ENCODE results near the gene TMEM63B.

- no peak for TF ChIP-seq RNF2 (IDR thresholded peaks at IDR 0.05; ENCODE audit: borderline replicate concordance, low read depth, low read length, missing control alignments, poor library complexity, severe bottlenecking)
- no peak for TF ChIP-seq RAD21 (IDR thresholded peaks at IDR 0.05 in 1 of 2, conservative IDR thresholded peaks at IDR 0.05 in 1 of 2; ENCODE audit: low read depth in 2 of 2, low read length in 2 of 2)
- no peak for TF ChIP-seq EP300 (IDR thresholded peaks at IDR 0.05; ENCODE audit: borderline replicate concordance in 1 of 2, low read depth in 2 of 2, low read length in 2 of 2)
- TF ChIP-seq CTCF (IDR thresholded peaks at IDR 0.05; ENCODE audit: control extremely low read depth in 1 of 3, insufficient read depth in 1 of 3, low read depth in 1 of 3, low read length in 3 of 3) = no peak
- TF ChIP-seq RFX5 (IDR thresholded peaks at IDR 0.05; ENCODE audit: borderline replicate concordance, low read depth, low read length) = no peak
- TF ChIP-seq POLR2A (IDR thresholded peaks at IDR 0.05; ENCODE audit: control extremely low read depth in 1 of 2, low read depth in 2 of 2, low read length in 2 of 2) = peak; percentile 68 to 89
- no peak for TF ChIP-seq ATF2 (IDR thresholded peaks at IDR 0.05; ENCODE audit: low read length)
Measured at GRCh38 chr6:44127186-44128019, at the start of gene TMEM63B, which contains the start of gene MRPL14.

All from H1 (cell line).